ENCODE data around the gene TIFAB. TPM values are rescaled to one million over a fixed set of nuclear protein-coding genes. Genes with fewer than 3 reads are reported as not detected.

The TIFAB gene

DNA sequence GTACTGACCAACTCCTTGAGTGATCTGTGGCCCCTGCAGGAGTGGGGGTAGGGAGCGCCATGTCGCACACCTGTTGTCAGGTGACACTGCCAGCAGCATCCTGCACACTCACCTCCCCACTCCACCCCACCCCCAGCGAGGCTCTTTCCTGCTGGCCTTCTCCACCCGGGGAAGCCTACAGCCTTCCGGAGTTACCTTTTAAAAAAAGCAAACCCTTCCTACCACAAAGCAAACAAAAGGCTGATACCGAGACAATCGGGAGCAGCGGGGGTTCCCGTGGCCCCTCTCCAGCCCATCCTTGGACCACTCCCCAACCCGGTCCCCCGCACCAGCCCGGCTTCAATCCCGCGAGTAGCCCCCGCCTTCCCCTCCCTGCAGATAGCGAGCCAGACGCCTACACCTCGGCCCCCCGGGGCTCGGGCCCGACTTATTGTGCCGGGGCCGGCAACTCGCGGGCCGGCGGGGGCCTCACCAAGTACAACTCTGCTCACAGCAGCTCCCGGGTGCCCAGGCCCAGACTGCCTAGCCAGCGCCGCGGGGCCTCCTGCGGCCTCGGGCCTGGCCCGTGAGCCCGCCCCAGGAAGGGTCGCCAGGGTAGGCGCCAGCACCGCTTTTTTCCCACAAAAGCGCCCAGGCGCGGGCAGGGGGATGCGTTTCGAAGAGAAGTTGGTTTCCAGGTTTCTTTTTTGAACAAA lies 53.8 kb downstream of the TIFAB start:
- Histone ChIP-seq H2BK12ac (ENCODE audit: low read length in 2 of 2) (peak overlapping the region in 1 of 2 experiments; percentile 48), H3K18ac (ENCODE audit: low read depth in 1 of 2, low read length in 2 of 2) (peak overlapping the region; percentile 93 to 95), H3K4me3 (ENCODE audit: insufficient read depth in 1 of 2, low read depth in 1 of 2, low read length in 2 of 2) (peak overlapping the region; percentile 91 to 94), H3K4me1 (ENCODE audit: control insufficient read depth, insufficient read depth, low read depth, low read length) (peaks cover 26% of the 10 kb centered on the region), H3K27ac (ENCODE audit: low read length, poor library complexity, severe bottlenecking) (peak overlapping the region; percentile 70), H3K14ac (ENCODE audit: low read length in 2 of 2) (peak overlapping the region; percentile 68 to 97), H2AK5ac (ENCODE audit: low read length, severe bottlenecking) (peak overlapping the region; percentile 54), H3K4ac (ENCODE audit: low read depth in 1 of 2, low read length in 2 of 2) (peak overlapping the region; percentile 58 to 80), H3K9me3 (ENCODE audit: control insufficient read depth, low read length) (no peaks in the 10 kb centered on the region), H3K9ac (ENCODE audit: low read length) (peak overlapping the region; percentile 95), H2AFZ (ENCODE audit: low read depth, low read length) (no peak overlapping the region), H3K4me2 (ENCODE audit: low read length, poor library complexity, severe bottlenecking) (peak overlapping the region; percentile 88), H3K36me3 (ENCODE audit: control insufficient read depth in 1 of 2, insufficient read depth in 2 of 2, low read depth in 1 of 2, low read length in 2 of 2) (peaks cover 0 to 3% of the 10 kb centered on the region in 2 experiments), H4K91ac (ENCODE audit: low read length) (no peak overlapping the region), H3K23ac (ENCODE audit: low read length in 2 of 2) (peak overlapping the region in 1 of 2 experiments; percentile 78), H2BK5ac (ENCODE audit: low read depth, low read length, poor library complexity, severe bottlenecking) (peak overlapping the region; percentile 80), H2BK120ac (ENCODE audit: low read depth, low read length) (peak overlapping the region; percentile 71), H2BK15ac (ENCODE audit: low read depth, poor library complexity, severe bottlenecking) (no peak overlapping the region), H3K27me3 (ENCODE audit: control insufficient read depth in 1 of 2, insufficient read depth in 1 of 2, low read length in 2 of 2) (no peaks in the 10 kb centered on the region), H4K8ac (ENCODE audit: low read length) (peak overlapping the region; percentile 73), H3K79me1 (replicated peaks; ENCODE audit: low read length, poor library complexity, severe bottlenecking) (peaks cover 3% of the 10 kb centered on the region)
- DNase-seq = peak; percentile 49
- WGBS = under 1% methylated on average over 37 of the region's 43 CpGs

Small RNAs within 50 kb of the gene (small RNA-seq; reads per million reads assigned to genes)
- not detected for gene DCANP1 (ENCODE audit: low read depth)
